Activated CD4-positive, alpha-beta T cell treated with anti-CD3 and anti-CD28 coated beads, Interleukin-2, amount 50 U/mL, for 16 hours (primary cell): ENCODE measurements around the gene CFAP100.

ENCODE experiments used
- DNase-seq: peaks from one replicate; pipeline ENCODE4 v3.0.0-alpha.2; 2020

CFAP100 gene

DNA sequence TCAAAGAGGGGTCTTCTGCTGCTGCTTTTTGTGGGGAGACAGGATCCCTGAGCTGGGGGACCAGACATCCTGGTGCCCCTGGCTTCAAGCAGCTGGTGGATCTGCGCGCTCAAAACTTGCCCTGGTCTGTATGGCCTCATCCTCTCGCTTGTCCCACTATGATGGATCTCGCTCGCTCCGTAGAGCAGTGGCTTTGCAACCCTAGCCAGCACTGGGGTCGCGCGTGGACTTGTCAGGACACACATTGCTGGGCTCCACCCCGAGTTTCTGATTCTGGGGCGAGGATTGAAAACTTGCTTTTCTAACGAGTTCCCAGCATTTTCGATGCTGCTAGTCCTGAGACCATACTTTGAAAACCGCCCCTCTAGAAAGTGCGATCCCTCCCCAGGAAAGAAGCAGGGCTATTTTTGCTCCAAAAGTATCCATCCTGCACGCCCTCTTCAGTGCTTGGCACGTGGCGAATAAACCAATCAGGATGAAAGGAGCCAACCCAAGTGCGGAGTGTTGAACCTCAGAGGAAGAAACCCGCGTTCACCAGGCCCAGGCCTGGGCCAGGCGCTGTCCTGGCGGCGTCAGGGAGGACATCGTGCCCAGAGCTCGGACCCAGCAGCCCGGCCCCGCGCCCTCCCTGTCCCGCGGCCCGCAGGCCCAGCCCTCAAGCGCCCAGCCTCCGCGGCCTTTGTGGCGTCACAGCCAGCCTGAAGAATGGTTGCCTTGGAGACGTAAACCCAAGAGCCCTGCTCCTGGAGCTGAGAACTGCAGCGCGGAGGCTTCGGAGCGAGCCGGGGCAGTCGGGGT, at the start of gene CFAP100:
TSS of gene CFAP100 (plus strand) at position 731 of the 798 bp plus-strand sequence. CDS start 1,092 bp downstream, outside the sequence.
- DNase-seq = no peak

GRCh38 chr3:126345231-126345630, 49.5 kb upstream of the CFAP100 start:
- no peak for DNase-seq

GRCh38 chr3:126345641-126346460, 48.9 kb upstream of the CFAP100 start:
- no peak for DNase-seq

- no peak for DNase-seq
Measured at GRCh38 chr3:126346466-126346865, 48.2 kb upstream of the CFAP100 start.

- DNase-seq = no peak
Measured at GRCh38 chr3:126347543-126348161, 47.1 kb upstream of the CFAP100 start.

- DNase-seq = no peak
Measured at GRCh38 chr3:126348308-126348920, 46.3 kb upstream of the CFAP100 start.

DNA sequence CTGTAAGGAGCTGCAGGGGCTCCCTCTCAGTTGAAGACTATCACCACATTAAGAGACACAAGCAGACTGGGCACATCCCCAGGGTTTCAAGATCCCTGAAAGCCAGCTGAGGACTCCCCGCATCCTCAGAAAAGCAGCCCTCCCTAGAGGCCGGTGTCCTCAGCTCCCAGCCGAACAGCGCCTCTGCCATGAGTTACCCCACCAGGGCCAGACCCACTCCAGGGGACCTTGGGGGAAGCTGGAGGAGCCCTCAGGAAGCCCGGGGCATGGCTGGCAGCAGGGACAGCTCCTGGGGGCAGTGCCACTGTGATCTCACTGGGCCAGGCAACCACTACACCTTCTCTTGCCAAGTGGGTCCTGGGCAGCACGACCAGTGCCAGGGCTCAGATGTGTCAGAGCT, 45.6 kb upstream of the CFAP100 start:
- DNase-seq = no peak

DNA sequence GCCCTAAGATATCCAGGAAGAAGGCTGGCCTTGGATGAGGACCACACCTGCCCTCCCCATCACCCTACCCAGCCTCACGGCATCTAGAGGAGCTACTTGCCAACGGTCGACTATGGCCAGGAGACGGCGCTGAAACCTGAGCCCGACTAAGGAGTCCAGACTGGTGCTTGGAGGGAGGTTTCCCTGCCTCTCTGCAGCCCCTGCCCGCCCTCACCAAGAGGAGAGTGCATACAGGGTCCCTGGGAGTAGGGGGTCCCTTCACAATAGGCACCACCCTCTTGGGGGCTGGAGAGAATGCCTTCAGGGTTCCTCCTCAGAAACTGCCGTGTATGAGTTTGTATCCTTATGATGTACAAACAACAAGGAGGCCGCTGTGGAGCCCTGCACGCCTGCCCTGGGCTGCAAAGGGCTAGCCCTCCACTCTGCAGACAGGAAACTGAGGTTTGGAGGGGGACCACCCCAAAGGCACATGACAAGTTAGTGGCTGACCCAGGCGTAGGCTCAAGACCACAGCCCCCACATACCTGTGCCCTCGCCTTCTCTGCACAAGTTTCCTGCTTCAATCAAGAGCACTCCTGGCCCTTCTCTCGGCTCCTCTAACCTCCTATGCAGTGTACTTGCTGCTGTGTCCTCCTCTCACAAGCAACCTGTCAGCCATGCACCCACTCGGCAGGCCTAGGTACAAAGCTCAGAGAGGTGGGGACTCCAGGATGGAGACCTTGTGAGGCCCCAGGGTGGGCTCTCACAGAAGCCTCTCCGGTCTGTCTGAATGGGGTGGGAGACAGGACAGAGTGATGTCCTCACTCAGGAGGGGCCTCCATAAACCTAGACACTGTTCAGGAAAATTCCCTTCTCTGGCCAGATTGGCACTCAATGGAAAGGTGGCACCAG, 44.9 kb upstream of the CFAP100 start:
- DNase-seq = no peak

DNA sequence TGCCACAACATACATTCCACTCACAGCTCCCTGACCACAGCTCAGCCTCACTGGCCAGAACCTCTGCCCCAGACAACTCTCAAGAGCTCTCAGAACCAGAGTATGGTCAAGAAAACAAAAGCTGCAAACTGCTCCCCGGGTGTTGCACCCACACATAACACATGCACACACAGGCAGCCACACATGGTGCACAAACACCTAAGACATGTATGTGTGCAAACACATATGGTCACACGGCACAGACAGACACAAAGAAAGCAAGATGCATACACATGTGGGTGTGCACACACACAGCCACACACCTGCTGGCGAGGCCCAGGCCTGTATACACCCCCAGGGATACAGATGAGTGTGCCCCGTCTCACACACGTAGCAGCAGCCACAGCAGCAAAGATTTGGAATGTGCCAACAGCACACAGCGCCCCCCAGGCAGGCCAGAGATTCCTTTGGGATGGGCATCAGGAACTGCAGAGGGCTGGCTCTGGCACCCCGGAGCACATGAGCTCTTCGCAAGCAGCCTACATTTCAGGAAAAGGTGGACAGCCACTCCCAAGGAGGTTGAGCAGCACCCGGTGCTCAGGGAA, 44.1 kb upstream of the CFAP100 start:
- no peak for DNase-seq

GRCh38 chr3:126351086-126351770, 43.5 kb upstream of the CFAP100 start:
- DNase-seq = no peak

DNA sequence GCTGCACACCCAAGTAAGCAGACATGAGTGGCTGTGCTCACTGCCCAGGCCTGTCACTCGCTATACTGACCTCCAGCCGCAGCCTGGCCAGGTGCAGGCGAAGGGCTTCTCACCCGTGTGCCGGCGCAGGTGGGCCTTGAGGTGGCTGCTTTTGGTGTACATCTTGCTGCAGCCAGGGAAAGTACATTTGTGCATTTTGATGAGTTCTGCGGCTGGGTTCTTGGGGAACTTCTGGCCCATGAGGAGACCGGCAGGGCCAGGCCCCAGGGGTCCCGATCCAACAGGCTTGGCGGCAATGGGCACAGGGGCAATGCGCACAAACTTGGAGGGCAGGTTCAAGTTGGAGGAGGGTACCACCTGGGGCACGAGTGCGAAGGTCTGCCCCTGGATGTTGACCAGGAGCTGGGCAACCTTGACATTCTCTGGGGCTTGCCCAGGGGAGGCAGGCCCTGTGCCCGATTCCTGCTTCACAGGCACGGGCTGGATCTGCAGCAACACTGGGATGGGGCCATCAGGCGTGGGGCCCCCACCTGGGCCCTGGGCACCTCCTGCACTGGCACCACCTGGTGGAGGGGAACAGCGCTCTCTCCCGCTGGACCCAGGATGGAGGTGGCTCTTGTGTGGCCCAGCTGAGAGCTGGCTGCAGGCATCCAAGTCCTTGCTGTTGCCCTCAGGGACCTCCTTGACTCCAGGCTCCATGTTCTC, 42.8 kb upstream of the CFAP100 start:
- no peak for DNase-seq

GRCh38 chr3:126352476-126353454, 41.9 kb upstream of the CFAP100 start:
- DNase-seq = no peak

- DNase-seq = no peak
Measured at GRCh38 chr3:126353694-126354321, 40.9 kb upstream of the CFAP100 start.

DNA sequence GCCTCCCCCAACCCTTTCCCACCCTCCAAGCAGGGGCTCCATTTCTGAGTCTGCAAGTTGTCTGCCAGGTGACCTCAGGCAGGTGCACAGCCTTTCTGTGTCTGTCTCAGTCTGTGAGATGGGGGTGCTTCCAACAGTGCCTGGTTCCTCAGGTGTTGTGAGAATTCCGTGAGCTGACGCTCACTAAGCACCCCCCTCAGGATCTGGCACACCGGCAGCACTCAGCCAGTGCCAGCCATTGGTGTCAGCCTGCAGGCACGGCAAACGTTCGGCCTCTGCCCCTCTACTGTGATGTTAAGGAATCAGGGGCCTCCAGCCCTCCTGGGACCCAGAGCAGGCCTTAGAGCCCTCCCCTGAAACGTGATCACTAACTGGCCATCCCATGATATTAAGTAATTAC, 39.9 kb upstream of the CFAP100 start:
- DNase-seq = no peak

- no peak for DNase-seq
Measured at GRCh38 chr3:126355251-126355650, 39.5 kb upstream of the CFAP100 start.

DNA sequence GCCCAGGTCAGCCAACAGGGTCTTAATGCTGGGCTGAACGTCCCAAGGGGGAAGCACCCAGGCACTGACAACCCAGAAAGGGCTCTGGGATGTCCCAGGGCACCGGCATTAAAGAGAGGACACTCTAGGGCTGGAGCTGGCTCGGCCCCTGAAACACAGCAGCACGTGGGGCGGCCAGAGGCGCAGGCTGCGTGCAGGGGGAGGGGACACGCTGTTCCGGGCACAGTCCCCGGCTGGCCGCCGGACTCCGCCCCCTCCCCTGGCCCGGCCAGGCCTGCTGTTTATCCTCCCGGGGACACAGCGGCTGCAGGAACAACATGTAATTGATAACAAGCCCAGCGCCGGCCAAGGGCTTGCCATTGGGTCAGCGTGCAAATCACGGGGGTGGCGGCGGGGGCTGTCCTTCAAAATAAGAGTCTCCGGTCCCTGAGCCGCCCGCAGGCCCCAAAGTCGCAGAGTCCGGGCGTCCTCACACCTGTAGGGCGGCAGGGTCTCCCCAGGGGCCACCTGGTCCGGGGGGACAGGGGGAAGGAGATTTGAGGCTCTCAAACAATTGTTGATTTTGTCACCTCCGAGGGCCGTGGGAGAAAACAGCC, 38.8 kb upstream of the CFAP100 start:
- no peak for DNase-seq

GRCh38 chr3:126356373-126357264, 38.1 kb upstream of the CFAP100 start:
- no peak for DNase-seq
